ENCODE results near the gene SLC50A1. TPM values are rescaled to one million over a fixed set of nuclear protein-coding genes. Genes with fewer than 3 reads are reported as not detected.

SLC50A1 gene
- total RNA-seq, 3 donors from 2014 or later (not counting 1 experiment from before 2014, with no cell fraction given): 31.7 to 33.5 (median 32.7) TPM

DNA sequence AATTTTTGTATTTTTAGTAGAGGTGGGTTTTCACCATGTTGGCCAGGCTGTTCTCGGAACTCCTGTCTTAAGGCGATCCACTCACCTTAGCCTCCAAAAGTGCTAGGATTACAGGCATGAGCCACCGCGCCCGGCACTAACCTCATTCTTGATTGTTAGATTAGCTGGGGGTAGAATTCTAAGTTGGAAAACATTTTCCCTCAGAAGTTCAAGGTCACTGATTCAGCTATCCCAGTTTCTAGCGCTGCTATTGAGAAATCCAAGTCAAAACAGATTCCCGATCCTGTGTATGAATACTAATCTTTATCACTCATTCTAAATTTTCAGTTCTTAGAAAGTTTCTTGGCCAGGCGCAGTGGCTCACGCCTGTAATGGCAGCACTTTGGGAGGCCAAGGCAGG lies 32.3 kb upstream of the SLC50A1 start:
- H3K27ac Mint-ChIP-seq: no peak overlapping the region
- DNase-seq (no peak), ATAC-seq (no peak)
- H3K36me3 ChIP-seq (ENCODE audit: control insufficient read depth, insufficient read depth, low read length): no peaks in the 10 kb centered on the region
- H3K4me1 Mint-ChIP-seq: peaks cover 0 to 5% of the 10 kb centered on the region in 2 donors
- no peak for TF ChIP-seq CTCF (IDR thresholded peaks at IDR 0.05)
- intact Hi-C loops (cut with micrococcal nuclease): no loop called here
- no peak overlapping the region for H3K27ac ChIP-seq (ENCODE audit: low read length)
- no peaks in the 10 kb centered on the region for H3K36me3 Mint-ChIP-seq
- no peaks in the 10 kb centered on the region for H3K4me1 ChIP-seq (ENCODE audit: control insufficient read depth, insufficient read depth, low read length)
- H3K27me3 ChIP-seq (ENCODE audit: control insufficient read depth, insufficient read depth, low read length): no peaks in the 10 kb centered on the region
- no peaks in the 10 kb centered on the region for H3K9me3 Mint-ChIP-seq
- 61% methylated on average over 6 of the region's 9 CpGs for WGBS (ENCODE audit: insufficient coverage)
- H3K4me3 Mint-ChIP-seq: no peak overlapping the region
- H3K4me3 ChIP-seq (ENCODE audit: low read length): no peak overlapping the region
- H3K9me3 ChIP-seq (ENCODE audit: control insufficient read depth, insufficient read depth, low read length): no peaks in the 10 kb centered on the region
- H3K27me3 Mint-ChIP-seq (ENCODE audit: low read depth in 2 of 2): peaks cover 0 to 12% of the 10 kb centered on the region in 2 donors

DNA sequence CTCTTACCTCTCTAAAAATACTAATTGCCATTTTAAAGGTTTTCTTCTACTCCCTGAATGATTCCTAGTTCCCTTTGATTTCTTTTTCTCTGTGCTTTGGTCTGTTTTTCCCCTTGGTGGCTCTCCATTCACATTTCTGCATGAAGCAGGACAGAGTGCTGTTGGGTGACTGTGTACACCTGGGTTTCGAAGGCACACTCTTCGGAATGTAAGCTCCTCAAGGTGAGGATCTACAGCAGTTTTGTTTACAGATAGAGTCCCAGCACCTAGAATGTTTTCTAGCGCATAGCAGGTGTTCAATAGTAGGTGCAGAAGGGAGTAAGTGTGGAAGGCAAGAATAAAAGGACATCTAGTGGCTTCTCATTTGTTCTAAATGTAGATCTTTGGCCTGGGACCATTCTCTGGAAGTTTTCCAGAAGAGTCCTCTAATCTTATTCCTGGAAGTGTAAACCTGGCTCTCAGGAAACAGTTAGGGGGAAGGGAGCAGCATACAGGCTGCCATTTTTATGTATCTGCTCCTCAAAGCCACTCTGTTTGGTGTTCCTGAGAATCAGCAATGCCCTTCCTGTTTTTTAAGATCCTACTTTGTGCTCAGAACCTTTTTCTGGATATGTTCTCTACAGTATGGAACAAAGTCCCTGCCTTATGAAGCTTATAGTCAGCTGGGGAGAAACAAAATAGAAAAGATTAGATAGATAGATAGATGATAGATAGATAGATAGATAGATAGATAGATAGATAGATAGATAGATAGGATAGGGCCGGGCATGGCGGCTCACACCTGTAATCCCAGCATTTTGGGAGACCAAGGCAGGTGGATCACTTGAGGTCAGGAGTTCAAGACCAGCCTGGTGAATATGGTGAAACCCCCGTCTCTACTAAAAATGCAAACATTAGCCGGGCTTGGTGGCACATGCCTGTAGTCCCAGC lies 30.8 kb upstream of the SLC50A1 start:
- no peaks in the 10 kb centered on the region for H3K36me3 ChIP-seq (ENCODE audit: control insufficient read depth, insufficient read depth, low read length)
- no peak for ATAC-seq
- Mint-ChIP-seq H3K9me3 (no peaks in the 10 kb centered on the region), H3K36me3 (no peaks in the 10 kb centered on the region), H3K4me3 (no peak overlapping the region), H3K4me1 (peaks cover 0 to 5% of the 10 kb centered on the region in 2 donors), H3K27me3 (ENCODE audit: low read depth in 2 of 2) (peaks cover 0 to 14% of the 10 kb centered on the region in 2 donors), H3K27ac (no peak overlapping the region)
- H3K27me3 ChIP-seq (ENCODE audit: control insufficient read depth, insufficient read depth, low read length): no peaks in the 10 kb centered on the region
- intact Hi-C loops (cut with micrococcal nuclease): no loop called here
- H3K9me3 ChIP-seq (ENCODE audit: control insufficient read depth, insufficient read depth, low read length): no peaks in the 10 kb centered on the region
- no peak for TF ChIP-seq CTCF (IDR thresholded peaks at IDR 0.05)
- no peaks in the 10 kb centered on the region for H3K4me1 ChIP-seq (ENCODE audit: control insufficient read depth, insufficient read depth, low read length)
- H3K4me3 ChIP-seq (ENCODE audit: low read length): no peak overlapping the region
- no peak overlapping the region for H3K27ac ChIP-seq (ENCODE audit: low read length)
- WGBS (ENCODE audit: insufficient coverage): 93% methylated on average over 7 of the region's 7 CpGs
- no peak for DNase-seq

GRCh38 chr1:155105604-155106011 lies 30.0 kb upstream of the SLC50A1 start:
- no peak for TF ChIP-seq CTCF (IDR thresholded peaks at IDR 0.05)
- peaks cover 0 to 5% of the 10 kb centered on the region in 2 donors for H3K4me1 Mint-ChIP-seq
- no peaks in the 10 kb centered on the region for H3K9me3 Mint-ChIP-seq
- no peaks in the 10 kb centered on the region for H3K4me1 ChIP-seq (ENCODE audit: control insufficient read depth, insufficient read depth, low read length)
- no peaks in the 10 kb centered on the region for H3K9me3 ChIP-seq (ENCODE audit: control insufficient read depth, insufficient read depth, low read length)
- ATAC-seq (no peak), DNase-seq (no peak)
- H3K27ac Mint-ChIP-seq: no peak overlapping the region
- intact Hi-C loops (cut with micrococcal nuclease): no loop called here
- 85% methylated on average over 7 of the region's 7 CpGs for WGBS (ENCODE audit: insufficient coverage)
- no peak overlapping the region for H3K4me3 ChIP-seq (ENCODE audit: low read length)
- no peaks in the 10 kb centered on the region for H3K27me3 ChIP-seq (ENCODE audit: control insufficient read depth, insufficient read depth, low read length)
- no peaks in the 10 kb centered on the region for H3K36me3 Mint-ChIP-seq
- no peak overlapping the region for H3K4me3 Mint-ChIP-seq
- no peak overlapping the region for H3K27ac ChIP-seq (ENCODE audit: low read length)
- H3K27me3 Mint-ChIP-seq (ENCODE audit: low read depth in 2 of 2): peaks cover 0 to 17% of the 10 kb centered on the region in 2 donors
- H3K36me3 ChIP-seq (ENCODE audit: control insufficient read depth, insufficient read depth, low read length): no peaks in the 10 kb centered on the region
